SU-DHL-6 (cell line): Measurements from ENCODE around the gene KCTD8.

Experiments
- H2AFZ ChIP-seq: fragments of 200-600 bp; sonication (generic); 2 replicates; pipeline ENCODE4 v1.6.1; 2014; ENCODE audit warnings: low read depth, mild to moderate bottlenecking, moderate library complexity, mixed read lengths, antibody characterized with exemption, low read length; ENCODE audit not compliant: severe bottlenecking
- H3F3A ChIP-seq: fragments of 200-600 bp; shearing (Covaris generic); 2 replicates; pipeline ENCODE4 v1.6.0; 2016; ENCODE audit warnings: antibody characterized with exemption, mild to moderate bottlenecking; ENCODE audit not compliant: insufficient read depth
- H3K27ac ChIP-seq: fragments of 200-600 bp; sonication (generic); 2 replicates; pipeline ENCODE4 v1.5.1; 2016; ENCODE audit warnings: low read depth, mild to moderate bottlenecking, low read length, moderate library complexity, mixed read lengths
- H3K27me3 ChIP-seq: fragments of 200-600 bp; sonication (generic), shearing (Covaris generic); 2 replicates; pipeline ENCODE4 v1.6.0; 2014; ENCODE audit warnings: mild to moderate bottlenecking, low read length
- H3K36me3 ChIP-seq: fragments of 200-600 bp; sonication (generic); 2 replicates; pipeline ENCODE4 v1.6.1; 2014; ENCODE audit warnings: mild to moderate bottlenecking, low read length, mixed read lengths
- H3K4me2 ChIP-seq: fragments of 300-600, 200-600 bp; shearing (Covaris generic), sonication (generic); 2 replicates; pipeline ENCODE4 v1.6.0; 2014; ENCODE audit warnings: low read length, low read depth, mild to moderate bottlenecking; ENCODE audit not compliant: poor library complexity, severe bottlenecking
- H3K4me3 ChIP-seq: fragments of 200-600 bp; sonication (generic); 2 replicates; pipeline ENCODE4 v1.5.1; 2014; ENCODE audit warnings: antibody characterized with exemption, low read length, mild to moderate bottlenecking, mixed read lengths; ENCODE audit not compliant: insufficient read depth, poor library complexity, severe bottlenecking
- H3K79me2 ChIP-seq: fragments of 200-600 bp; sonication (generic); 2 replicates; pipeline ENCODE4 v1.6.1; 2014; ENCODE audit warnings: mild to moderate bottlenecking, low read length, moderate library complexity; ENCODE audit not compliant: insufficient read depth
- H3K9ac ChIP-seq: fragments of 200-600 bp; sonication (generic); 2 replicates; pipeline ENCODE4 v1.7.0; 2014; ENCODE audit warnings: mild to moderate bottlenecking, low read length
- H3K9me2 ChIP-seq: fragments of 200-600 bp; sonication (generic); replicated peaks from 2 replicates; pipeline ENCODE4 v1.6.1; 2014; ENCODE audit warnings: low read length; ENCODE audit not compliant: insufficient read depth
- H3K9me3 ChIP-seq: fragments of 200-600 bp; sonication (generic); 2 replicates; pipeline ENCODE4 v1.6.1; 2014; ENCODE audit warnings: low read length, mixed read lengths; ENCODE audit not compliant: insufficient read depth
- H4K20me1 ChIP-seq: fragments of 200-600 bp; sonication (generic); 2 replicates; pipeline ENCODE4 v1.6.1; 2014; ENCODE audit warnings: low read depth, mild to moderate bottlenecking, antibody characterized with exemption, low read length, moderate library complexity, mixed read lengths
- EZH2phosphoT487 ChIP-seq: fragments of 200-600 bp; sonication (generic), shearing (Covaris generic); conservative IDR thresholded peaks from 2 replicates; pipeline ENCODE4 v1.6.1; 2018; ENCODE audit warnings: mild to moderate bottlenecking, antibody characterized with exemption, low read length, moderate library complexity, mixed read lengths
- TF ChIP-seq, protein P1 (sequence below): fragments of 200-600 bp; sonication (generic); IDR thresholded peaks from one replicate; pipeline ENCODE4 v1.5.1; 2017; ENCODE audit warnings: antibody characterized with exemption, mild to moderate bottlenecking, low read length, moderate library complexity; ENCODE audit not compliant: insufficient read depth, poor library complexity, severe bottlenecking

KCTD8 gene

DNA sequence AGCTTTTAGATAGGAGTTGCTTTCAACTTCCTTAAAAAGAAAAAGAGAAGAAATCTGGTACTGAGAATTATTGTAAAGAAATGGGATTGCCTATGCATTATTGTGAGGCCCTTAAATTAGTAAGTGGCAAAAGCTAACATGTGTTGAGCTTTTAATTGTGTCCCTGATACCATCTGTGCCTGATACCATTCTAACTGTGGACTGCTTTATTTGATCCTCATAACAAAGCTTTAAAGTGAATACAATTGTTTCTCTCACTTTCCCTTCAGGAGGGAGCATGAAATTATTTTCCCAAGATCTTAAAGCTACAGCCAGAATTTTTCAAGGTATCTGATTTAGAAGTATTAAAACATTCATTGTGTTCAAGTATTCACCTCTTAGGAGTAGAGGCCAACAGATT is 9.9 kb downstream of the KCTD8 start:
- Histone ChIP-seq H3K9ac (no peak overlapping the region), H3K27ac (no peak overlapping the region), H3K9me3 (no peaks in the 10 kb centered on the region), H3K27me3 (no peaks in the 10 kb centered on the region), H4K20me1 (no peaks in the 10 kb centered on the region), H3K9me2 (no peaks in the 10 kb centered on the region), H3K4me2 (no peak overlapping the region), H3K4me3 (no peak overlapping the region), H3F3A (no peaks in the 10 kb centered on the region), H2AFZ (no peak overlapping the region), H3K36me3 (no peaks in the 10 kb centered on the region), H3K79me2 (no peaks in the 10 kb centered on the region)
- TF ChIP-seq, protein P1, sequence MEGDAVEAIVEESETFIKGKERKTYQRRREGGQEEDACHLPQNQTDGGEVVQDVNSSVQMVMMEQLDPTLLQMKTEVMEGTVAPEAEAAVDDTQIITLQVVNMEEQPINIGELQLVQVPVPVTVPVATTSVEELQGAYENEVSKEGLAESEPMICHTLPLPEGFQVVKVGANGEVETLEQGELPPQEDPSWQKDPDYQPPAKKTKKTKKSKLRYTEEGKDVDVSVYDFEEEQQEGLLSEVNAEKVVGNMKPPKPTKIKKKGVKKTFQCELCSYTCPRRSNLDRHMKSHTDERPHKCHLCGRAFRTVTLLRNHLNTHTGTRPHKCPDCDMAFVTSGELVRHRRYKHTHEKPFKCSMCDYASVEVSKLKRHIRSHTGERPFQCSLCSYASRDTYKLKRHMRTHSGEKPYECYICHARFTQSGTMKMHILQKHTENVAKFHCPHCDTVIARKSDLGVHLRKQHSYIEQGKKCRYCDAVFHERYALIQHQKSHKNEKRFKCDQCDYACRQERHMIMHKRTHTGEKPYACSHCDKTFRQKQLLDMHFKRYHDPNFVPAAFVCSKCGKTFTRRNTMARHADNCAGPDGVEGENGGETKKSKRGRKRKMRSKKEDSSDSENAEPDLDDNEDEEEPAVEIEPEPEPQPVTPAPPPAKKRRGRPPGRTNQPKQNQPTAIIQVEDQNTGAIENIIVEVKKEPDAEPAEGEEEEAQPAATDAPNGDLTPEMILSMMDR = no peak
- no peak for TF ChIP-seq EZH2phosphoT487

DNA sequence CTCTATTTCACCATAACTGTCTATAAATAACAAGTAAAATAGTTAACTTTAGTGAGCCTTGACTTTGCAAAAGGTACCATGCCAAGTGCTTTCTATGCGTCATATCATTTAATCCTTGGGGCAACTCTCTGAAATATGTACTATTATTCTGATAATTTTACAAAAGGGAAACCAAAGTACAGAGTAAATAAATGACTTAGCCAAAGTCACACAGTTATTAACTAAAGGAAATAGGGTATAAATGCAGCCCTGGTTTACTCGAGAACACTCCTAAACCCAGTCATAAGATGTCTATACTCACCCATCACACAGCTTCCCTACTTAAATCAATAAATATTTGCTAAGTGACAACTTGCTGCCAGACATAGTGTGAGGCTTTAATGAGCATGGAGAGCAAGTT is 14.4 kb downstream of the KCTD8 start:
- Histone ChIP-seq H3K9ac (no peak overlapping the region), H3K27me3 (no peaks in the 10 kb centered on the region), H3K36me3 (no peaks in the 10 kb centered on the region), H3K4me2 (no peak overlapping the region), H3K9me2 (no peaks in the 10 kb centered on the region), H3K79me2 (no peaks in the 10 kb centered on the region), H2AFZ (no peak overlapping the region), H3K9me3 (no peaks in the 10 kb centered on the region), H4K20me1 (no peaks in the 10 kb centered on the region), H3K27ac (no peak overlapping the region), H3K4me3 (no peak overlapping the region), H3F3A (no peaks in the 10 kb centered on the region)
- TF ChIP-seq, protein P1 = no peak
- no peak for TF ChIP-seq EZH2phosphoT487

DNA sequence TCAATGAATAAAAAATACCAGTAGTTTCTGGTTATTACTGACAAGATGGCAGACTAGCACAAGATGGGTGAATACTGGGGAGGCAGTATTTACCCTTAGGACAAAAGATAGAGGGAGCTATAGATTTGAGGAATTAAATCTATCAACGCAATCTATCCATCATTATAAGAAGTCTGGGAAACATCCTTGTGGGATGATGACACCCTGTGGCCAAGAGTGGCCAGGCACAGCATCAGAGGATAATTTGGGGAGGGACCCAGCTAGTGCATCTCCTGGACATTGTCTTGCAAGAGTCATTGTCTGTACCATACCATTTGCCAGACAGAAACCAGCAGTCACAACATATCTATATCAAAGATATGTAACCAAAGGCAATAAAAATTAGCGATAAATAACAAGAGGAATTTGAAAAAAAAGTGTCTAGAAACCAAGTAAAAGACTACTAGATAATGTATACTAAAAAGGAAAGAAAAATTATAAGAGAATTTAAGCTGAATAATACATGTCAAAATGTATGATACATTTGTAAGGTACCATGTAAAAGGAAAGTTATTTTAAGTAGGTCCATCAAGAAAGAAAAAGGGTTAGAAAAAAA is 22.9 kb downstream of the KCTD8 start:
- no peak for TF ChIP-seq EZH2phosphoT487
- TF ChIP-seq, protein P1 = no peak
- no peak overlapping the region for H2AFZ ChIP-seq
- no peaks in the 10 kb centered on the region for H3K27me3 ChIP-seq
- H3K9ac ChIP-seq = no peak overlapping the region
- H3K79me2 ChIP-seq = no peaks in the 10 kb centered on the region
- no peaks in the 10 kb centered on the region for H3K36me3 ChIP-seq
- no peaks in the 10 kb centered on the region for H3K9me2 ChIP-seq
- no peaks in the 10 kb centered on the region for H3F3A ChIP-seq
- H3K9me3 ChIP-seq = no peaks in the 10 kb centered on the region
- no peak overlapping the region for H3K4me3 ChIP-seq
- H3K4me2 ChIP-seq = no peak overlapping the region
- no peaks in the 10 kb centered on the region for H4K20me1 ChIP-seq
- no peak overlapping the region for H3K27ac ChIP-seq
